GM19043 (cell line): Measurements from ENCODE around the gene TBCEL.
A peak's percentile ranks its signal among the peaks of the same experiment; 100 is the strongest.

Experiments
- ATAC-seq: cut with Tn5 transposase; IDR thresholded peaks from one replicate; pipeline ENCODE4 v1.9.1; 2021; ENCODE audit warnings: low read depth; ENCODE audit not compliant: unreplicated experiment

Gene TBCEL

GRCh38 chr11:121058941-121059340, 35.0 kb downstream of the TBCEL start:
- no peak for ATAC-seq

GRCh38 chr11:121059605-121060004, 35.7 kb downstream of the TBCEL start:
- ATAC-seq: peak; percentile 99

GRCh38 chr11:121063728-121064127, 39.8 kb downstream of the TBCEL start:
- no peak for ATAC-seq

GRCh38 chr11:121066623-121067022, 42.7 kb downstream of the TBCEL start:
- no peak for ATAC-seq

GRCh38 chr11:121067026-121067425, 43.1 kb downstream of the TBCEL start:
- ATAC-seq: no peak

- no peak for ATAC-seq
Observed at GRCh38 chr11:121067453-121067852, 43.6 kb downstream of the TBCEL start.

- ATAC-seq: no peak
Observed at GRCh38 chr11:121067962-121068647, 44.2 kb downstream of the TBCEL start.

GRCh38 chr11:121068787-121069186, 44.9 kb downstream of the TBCEL start:
- ATAC-seq: no peak

GRCh38 chr11:121070951-121071845, 47.3 kb downstream of the TBCEL start:
- no peak for ATAC-seq

- no peak for ATAC-seq
Observed at GRCh38 chr11:121071846-121072450, 48.0 kb downstream of the TBCEL start.

GRCh38 chr11:121081321-121081720, 57.4 kb downstream of the TBCEL start:
- no peak for ATAC-seq

- ATAC-seq: no peak
Observed at GRCh38 chr11:121082219-121082618, 58.3 kb downstream of the TBCEL start.

- ATAC-seq: no peak
Observed at GRCh38 chr11:121082670-121083069, 58.8 kb downstream of the TBCEL start.

- no peak for ATAC-seq
Observed at GRCh38 chr11:121086866-121087265, 63.0 kb downstream of the TBCEL start.

GRCh38 chr11:121089566-121089965, 65.7 kb downstream of the TBCEL start:
- no peak for ATAC-seq

- ATAC-seq: no peak
Observed at GRCh38 chr11:121090145-121090721, 66.3 kb downstream of the TBCEL start.

- ATAC-seq: no peak
Observed at GRCh38 chr11:121091492-121092152, 67.7 kb downstream of the TBCEL start.

- no peak for ATAC-seq
Observed at GRCh38 chr11:121095561-121095960, 71.7 kb downstream of the TBCEL start.

- no peak for ATAC-seq
Observed at GRCh38 chr11:121099364-121099763, 75.5 kb downstream of the TBCEL start.

- ATAC-seq: no peak
Observed at GRCh38 chr11:121099885-121100284, 76.0 kb downstream of the TBCEL start.

- no peak for ATAC-seq
Observed at GRCh38 chr11:121100943-121101342, 77.0 kb downstream of the TBCEL start, which contains the start of gene TECTA. Gene TECTA, plus strand, starts transcription at chr11:121101243. Its CDS starts 1,423 bp downstream, at chr11:121102666.
